Measurements from ENCODE around the gene SNCG.
"Not testable (repeated sequence)": the region's sequence is repeated elsewhere in the genome, so short reads cannot be mapped to it uniquely, and the experiment has no call there.

Gene SNCG

GRCh38 chr10:86958116-86958900, at the start of gene SNCG:
Gene SNCG (plus strand): TSS chr10:86958599. CDS start chr10:86958698, 99 bp downstream.
- DNase-seq: no peak

DNA sequence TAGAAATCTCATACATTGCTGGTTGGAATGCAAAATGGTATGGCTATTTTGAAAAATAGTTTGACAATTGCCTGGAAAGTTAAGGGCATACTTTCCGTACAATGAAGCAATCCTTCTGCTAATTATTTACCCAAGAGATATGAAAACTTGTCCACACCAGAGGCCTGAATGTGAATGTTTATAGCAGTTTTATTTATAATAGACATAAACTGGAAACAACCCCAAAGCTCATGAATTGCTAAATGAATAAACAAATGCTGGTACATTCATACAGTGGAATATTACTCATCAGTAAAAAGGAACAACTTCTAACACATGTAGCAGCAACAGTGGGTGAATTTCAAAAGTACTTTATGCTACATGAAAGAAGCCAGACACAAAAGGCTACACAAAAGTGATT, 43.7 kb upstream of the SNCG start:
- DNase-seq: no peak

DNA sequence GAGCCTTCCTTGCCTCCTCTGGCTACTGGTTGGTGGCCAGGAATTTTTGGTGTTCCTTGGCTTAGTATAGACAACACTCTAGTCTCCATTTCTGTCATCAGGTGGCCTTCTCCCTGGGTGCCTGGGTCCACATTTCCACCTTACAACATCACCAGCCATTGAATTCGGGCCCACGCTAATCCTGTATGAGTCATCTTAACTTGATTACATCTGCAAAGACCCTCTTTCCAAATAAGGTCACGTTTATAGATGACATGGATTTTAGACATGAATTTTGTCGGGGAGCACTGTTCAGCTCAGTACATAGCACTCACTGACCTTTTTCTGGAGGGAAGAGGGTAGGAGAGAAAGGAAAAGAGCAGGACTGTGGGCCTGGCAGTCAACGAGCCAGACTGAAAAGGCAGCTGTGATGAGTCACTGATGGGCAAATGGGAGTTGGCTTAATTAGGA, 40.4 kb upstream of the SNCG start:
- peak; percentile 35 for DNase-seq

DNA sequence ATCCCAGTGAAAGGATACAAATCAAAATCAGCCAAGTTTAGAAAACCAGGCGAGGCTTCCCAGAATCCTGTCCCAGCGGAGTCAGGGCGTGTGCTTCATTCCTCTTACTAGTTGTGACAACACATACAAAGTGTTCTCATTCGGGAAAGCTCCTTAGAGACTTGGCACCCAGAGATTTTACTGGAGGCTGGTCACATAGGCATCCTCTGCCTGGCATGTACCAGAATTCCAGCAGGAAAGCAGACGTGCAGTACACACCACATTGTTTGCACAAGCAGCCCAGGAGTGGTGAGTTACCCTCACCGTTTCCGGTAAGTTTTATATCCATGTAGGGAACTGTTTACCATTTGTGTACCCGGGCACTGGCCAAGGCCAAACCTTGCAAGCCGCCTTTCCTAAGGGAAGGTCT, 35.8 kb upstream of the SNCG start:
- DNase-seq: no peak

DNA sequence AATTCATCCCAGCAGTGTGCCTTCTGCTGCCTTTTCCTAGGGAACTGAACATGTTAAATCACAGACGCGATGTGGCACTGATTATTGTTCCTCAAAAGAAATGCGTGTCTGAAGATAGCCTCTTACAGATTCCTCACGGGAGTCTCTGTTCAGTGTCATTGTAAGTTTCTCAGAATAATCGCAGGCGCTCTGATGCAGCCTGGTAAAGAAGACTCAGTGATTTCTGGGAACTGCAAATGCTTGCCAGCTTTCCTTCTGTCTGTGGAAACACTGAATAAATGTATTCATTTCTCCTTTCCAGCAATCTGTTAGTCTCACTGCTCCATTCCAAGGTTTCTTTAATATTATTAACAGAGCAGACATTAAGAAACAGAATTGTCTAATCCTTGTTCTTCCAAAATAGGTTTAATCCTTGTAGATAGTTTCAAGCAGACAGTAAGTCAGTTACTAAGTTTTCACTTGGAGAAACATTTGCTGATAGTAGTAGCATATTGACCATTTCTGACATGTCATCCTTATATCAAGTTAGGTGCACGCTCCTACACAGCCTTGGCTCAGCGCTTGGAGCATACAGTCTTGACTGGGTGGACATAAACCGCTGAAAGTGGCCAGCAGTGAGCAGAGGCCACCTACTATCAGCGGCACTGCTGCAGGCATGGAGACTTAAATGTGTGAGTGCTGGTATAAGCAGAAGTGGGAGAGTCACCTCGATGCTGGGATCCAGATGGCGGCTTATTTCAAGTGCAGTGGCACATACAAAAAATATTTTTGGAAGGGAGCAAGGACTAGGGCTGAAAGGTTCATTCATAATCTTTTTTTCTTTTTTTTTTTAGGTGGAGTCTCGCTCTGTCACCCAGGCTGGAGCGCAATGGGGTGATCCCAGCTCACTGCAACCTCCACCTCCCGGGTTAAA, 28.7 kb upstream of the SNCG start:
- DNase-seq: no peak

DNA sequence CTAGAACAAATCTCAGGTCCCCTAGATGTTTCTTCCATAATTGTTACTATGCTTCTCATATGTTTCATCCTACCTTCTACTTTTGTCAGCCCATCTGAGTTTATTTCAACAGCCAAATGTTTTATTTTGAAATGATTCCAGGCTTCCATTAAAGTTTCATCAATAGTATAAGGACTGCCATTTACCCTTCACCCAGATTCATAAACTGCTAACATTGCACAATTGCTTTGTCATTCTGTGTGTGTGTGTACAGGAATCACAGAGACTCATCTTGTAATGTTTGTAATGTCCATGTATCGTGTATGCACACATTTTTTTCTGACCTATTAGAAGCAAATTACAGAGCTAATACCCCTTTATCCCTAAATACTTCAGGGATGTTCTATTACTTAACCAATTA, 26.5 kb upstream of the SNCG start:
- DNase-seq: peak; percentile 46

DNA sequence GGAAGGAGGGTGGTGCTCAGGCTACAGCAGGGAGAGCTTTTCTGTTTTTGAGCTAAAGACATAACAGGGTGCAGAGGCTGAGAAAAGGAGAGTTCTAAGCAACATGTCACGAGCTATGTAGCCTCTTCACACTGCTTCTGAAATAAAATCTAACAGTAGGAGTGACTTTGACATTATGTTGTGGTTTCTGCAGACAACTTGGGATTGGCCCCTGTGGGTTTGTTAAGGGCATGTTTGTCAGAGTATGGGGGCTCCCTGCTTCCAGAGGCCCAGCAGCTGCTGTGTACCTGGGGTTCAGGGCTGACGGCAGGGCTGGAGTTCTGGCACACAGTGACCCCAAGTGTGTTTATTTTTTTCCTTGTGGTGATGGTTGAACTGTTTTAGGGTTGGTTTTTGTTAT, 25.7 kb upstream of the SNCG start:
- DNase-seq: no peak

DNA sequence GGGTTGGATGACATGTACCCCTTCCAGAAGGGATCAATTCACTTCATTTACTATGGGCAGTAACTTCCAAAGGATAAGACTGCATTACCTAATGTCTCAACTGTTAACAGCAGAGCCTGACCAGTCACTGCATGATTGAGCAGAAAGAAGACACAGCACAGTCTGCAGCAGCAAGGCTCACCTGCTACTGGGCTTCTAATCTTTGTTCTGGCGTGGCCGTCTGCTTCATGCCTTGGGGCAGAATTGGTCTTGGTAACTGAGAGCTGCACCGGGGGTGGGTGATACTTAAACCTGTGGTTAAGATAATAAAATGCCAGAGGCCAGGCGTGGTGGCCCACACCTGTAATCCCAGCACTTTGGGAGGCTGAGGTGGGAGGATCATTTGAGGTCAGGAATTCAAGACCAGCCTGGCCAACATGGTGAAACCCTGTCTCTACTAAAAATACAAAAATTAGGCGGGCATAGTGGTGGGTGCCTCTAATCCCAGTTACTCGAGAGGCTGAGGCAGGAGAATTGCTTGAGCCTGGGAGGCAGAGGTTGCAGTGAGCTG, 24.2 kb upstream of the SNCG start:
- not testable (repeated sequence) for DNase-seq

DNA sequence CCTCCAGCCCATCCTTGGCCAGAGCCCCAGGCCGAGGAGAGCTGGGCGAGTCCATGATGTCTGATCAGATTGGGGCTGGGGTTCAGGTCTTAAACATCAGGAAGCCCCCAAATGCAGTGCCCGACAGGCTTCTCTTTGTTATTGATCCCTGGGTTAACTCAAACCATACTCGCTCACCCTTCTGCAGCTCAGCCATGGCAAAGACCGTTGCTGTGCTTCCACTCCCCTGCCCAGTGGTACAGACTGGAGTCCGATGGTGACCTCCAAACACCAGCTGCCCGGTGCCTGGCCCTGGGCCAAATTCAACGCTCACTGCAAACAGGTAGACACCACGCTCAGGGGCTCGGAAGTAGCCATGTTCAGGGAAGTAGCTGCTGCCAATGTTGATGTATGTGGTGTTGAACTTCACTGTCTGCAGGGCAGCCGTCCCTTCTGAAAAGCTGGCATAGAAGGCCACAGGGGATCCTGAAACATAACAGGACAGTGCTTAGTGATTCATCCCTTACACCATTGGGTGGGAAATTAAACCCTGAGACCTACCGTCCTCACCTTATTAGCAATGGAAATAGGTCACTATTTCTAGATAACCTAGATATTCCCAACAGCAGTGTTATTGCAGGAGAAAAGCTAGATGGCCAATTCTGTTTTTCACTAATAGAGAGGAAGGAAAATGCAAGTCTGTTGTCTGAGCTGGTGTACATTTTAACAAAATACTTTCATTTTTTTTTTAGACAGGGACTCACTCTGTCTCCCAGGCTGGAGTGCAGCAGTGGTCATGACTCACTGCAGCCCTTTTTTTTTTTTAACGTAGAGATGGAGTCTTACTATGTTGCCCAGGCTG, 21.5 kb upstream of the SNCG start:
- peak; percentile 32 for DNase-seq

DNA sequence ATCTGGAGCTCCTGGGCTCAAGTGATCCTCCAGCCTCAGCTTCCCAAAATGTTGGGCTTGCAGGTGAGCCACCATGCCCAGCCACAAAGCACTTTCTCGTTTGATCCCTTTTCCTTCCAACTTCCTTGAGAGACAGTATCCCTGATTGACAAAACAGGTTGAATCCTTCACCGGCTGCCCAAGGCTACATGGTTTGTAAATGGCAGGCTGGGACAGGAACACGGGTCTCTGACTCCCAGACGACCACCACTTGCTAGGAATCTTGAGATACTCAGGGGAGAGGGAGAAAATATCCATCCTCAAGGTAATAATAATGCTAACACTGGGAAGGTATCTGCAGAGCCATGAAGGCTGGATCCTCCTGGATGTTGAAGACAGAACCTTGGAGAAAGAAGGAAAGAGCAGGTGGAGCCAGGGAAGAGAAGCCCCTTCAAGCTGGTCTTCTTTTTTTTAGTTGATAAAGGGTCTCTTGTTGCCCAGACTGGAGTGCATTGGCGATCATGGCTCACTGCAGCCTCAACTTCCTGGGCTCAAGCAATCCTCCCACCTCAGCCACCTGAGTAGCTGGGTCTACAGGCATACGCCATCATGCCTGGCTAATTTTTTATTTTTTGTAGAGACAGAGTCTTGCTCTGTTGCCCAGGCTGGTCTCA, 20.8 kb upstream of the SNCG start:
- no peak for DNase-seq

GRCh38 chr10:86938260-86938659, 20.1 kb upstream of the SNCG start:
- no peak for DNase-seq

GRCh38 chr10:86940076-86940475, 18.3 kb upstream of the SNCG start:
- not testable (repeated sequence) for DNase-seq

DNA sequence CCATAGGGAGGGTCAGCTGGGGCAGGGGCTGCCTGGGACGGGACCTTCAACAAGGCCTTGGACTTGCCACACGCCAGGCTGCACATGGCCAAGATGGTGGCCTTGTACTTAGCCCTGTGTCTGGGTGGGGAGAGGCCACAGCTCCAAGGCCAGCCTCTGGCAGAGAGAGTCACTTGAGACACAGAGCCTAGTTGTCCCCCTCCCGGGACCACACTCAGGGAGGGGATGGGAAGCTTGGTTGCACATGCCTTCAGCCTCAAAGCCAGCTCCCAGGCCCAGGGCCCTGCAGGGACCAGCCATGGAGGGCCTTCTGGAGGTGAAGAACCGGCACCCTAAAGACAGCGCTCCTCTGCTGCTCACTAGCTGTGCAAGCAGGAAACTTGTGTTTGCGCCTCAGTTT, 17.7 kb upstream of the SNCG start:
- DNase-seq: no peak

DNA sequence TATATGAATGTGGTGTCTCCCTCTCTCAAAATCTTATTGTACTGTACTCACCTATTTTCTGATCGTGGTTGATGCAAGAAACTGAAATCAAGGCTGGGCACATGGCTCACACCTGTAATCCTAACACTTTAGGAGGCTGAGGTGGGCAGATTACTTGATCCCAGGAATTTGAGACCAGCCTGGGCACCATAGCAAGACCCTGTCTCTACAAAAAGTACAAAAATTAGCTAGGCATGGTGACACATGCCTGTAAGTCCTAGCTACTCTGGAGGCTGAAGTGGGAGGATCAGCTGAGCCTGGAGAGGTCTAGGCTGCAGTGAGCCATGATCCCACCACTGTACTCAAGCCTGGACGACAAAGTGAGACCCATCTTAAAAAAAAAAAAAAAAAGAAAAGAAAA, 17.0 kb upstream of the SNCG start:
- no peak for DNase-seq

DNA sequence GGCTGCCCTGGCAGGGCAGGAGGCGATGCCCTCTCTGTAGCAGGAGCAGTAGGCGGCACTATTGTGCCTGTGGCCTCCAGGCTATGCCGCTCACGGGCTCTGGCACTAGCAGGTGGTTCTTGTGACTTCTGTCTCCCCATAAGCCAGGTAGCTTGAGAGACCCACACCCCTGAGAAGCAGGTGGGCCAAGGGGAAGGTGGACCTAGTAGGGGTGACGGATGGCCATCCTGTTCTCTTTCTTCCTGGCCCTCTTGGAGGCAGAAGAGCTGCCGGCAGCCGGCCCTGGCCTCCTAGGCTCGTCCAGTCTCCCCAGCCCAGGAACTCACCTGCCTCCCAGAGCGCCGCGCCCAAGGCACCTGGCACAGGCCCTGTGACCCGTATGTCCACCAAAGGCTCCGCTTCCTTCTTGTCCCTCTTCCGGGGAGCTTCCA, 16.4 kb upstream of the SNCG start:
- DNase-seq: no peak

GRCh38 chr10:86942441-86943315, 15.7 kb upstream of the SNCG start:
- no peak for DNase-seq

- no peak for DNase-seq
These were observed 14.9 kb upstream of the SNCG start for GRCh38 chr10:86943316-86944030.

- no peak for DNase-seq
These were observed 14.4 kb upstream of the SNCG start for GRCh38 chr10:86944031-86944419.

- no peak for DNase-seq
These were observed 13.9 kb upstream of the SNCG start for GRCh38 chr10:86944471-86944870.

DNA sequence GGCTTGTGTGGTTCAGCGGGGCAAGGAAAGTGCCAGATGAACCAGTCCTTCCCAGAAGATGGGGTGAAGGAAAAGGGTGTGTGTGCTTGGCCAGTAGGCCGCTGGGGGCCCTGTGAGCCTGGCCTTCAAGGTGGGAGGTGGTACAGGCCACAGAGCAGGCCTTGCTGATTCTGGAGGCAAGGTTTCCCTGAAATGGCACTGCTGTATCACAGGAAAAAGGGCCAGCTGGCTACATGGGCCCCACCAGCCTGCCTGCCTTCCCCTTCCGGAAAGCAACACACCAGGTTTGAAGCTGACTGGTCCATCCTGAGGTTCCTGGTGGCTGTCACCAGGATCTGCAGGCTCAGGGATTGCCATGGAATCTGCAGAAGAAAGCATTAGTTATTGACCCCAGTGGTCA, 13.5 kb upstream of the SNCG start:
- DNase-seq: no peak
